GM19025 (cell line): ENCODE data around the gene RHOV.

ENCODE experiments used
- ATAC-seq: cut with Tn5 transposase; IDR thresholded peaks from one replicate; pipeline ENCODE4 v1.9.1; 2021; ENCODE audit warnings: mild to moderate bottlenecking, low read depth, moderate library complexity; ENCODE audit not compliant: unreplicated experiment

RHOV gene

GRCh38 chr15:40906091-40906990 lies 32.3 kb upstream of the RHOV start:
- peak; percentile 70 for ATAC-seq

- ATAC-seq, result no peak
Observed at GRCh38 chr15:40904552-40905201, 30.6 kb upstream of the RHOV start.

GRCh38 chr15:40902605-40903561 lies 28.8 kb upstream of the RHOV start:
- ATAC-seq, result no peak

GRCh38 chr15:40901053-40901443 lies 27.0 kb upstream of the RHOV start:
- no peak for ATAC-seq

GRCh38 chr15:40900256-40901052 lies 26.4 kb upstream of the RHOV start:
- no peak for ATAC-seq

- ATAC-seq, result no peak
Observed at GRCh38 chr15:40899536-40900207, 25.6 kb upstream of the RHOV start.

GRCh38 chr15:40894681-40895448 lies 20.8 kb upstream of the RHOV start:
- peak; percentile 21 for ATAC-seq

GRCh38 chr15:40893733-40894680 lies 20.0 kb upstream of the RHOV start, which contains the start of gene VPS18:
VPS18 (plus strand) TSS chr15:40894450; CDS start chr15:40894769, 319 bp downstream.
- peak; percentile 96 for ATAC-seq

GRCh38 chr15:40893019-40893670 lies 19.1 kb upstream of the RHOV start:
- ATAC-seq, result no peak

GRCh38 chr15:40892447-40893012 lies 18.5 kb upstream of the RHOV start:
- ATAC-seq, result no peak

- no peak for ATAC-seq
Observed at GRCh38 chr15:40891810-40892446, 17.9 kb upstream of the RHOV start.

GRCh38 chr15:40891138-40891537 lies 17.1 kb upstream of the RHOV start:
- ATAC-seq, result no peak

GRCh38 chr15:40889112-40889511 lies 15.1 kb upstream of the RHOV start:
- ATAC-seq, result no peak

- no peak for ATAC-seq
Observed at GRCh38 chr15:40886586-40886985, 12.6 kb upstream of the RHOV start.

- no peak for ATAC-seq
Observed at GRCh38 chr15:40881351-40881750, 7.3 kb upstream of the RHOV start.

- no peak for ATAC-seq
Observed at GRCh38 chr15:40879609-40880008, 5.6 kb upstream of the RHOV start.
